ENCODE data around the gene ATP9B.

DNA sequence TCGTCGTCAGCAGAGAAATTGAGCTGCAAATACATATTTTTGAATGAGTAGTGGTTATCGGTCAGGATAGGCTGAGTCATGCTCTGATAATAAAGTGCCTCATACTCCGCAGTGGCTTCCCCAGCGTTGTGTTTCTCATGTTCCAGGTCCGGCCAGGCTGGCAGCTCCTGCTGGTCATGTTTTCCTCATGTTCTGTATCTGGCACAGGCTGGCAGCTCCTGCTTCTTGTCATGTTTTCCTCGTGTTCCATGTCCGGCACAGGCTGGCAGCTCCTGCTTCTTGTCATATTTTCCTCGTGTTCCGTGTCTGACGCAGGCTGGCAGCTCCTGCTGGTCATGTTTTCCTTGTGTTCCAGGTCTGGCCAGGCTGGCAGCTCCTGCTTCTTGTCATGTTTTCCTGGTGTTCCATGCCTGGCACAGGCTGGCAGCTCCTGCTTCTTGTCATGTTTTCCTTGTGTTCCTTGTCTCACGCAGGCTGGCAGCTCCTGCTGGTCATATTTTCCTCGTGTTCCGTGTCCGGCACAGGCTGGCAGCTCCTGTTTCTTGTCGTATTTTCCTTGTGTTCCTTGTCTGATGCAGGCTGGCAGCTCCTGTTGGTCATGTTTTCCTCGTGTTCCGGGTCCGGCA, 148.9 kb downstream of the ATP9B start:
- TF ChIP-seq, protein P1, sequence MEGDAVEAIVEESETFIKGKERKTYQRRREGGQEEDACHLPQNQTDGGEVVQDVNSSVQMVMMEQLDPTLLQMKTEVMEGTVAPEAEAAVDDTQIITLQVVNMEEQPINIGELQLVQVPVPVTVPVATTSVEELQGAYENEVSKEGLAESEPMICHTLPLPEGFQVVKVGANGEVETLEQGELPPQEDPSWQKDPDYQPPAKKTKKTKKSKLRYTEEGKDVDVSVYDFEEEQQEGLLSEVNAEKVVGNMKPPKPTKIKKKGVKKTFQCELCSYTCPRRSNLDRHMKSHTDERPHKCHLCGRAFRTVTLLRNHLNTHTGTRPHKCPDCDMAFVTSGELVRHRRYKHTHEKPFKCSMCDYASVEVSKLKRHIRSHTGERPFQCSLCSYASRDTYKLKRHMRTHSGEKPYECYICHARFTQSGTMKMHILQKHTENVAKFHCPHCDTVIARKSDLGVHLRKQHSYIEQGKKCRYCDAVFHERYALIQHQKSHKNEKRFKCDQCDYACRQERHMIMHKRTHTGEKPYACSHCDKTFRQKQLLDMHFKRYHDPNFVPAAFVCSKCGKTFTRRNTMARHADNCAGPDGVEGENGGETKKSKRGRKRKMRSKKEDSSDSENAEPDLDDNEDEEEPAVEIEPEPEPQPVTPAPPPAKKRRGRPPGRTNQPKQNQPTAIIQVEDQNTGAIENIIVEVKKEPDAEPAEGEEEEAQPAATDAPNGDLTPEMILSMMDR (IDR thresholded peaks at IDR 0.05), result no peak
- TF ChIP-seq POLR2A (IDR thresholded peaks at IDR 0.05), result no peak

Data from right lobe of liver (tissue), 4 donors.